Lower lobe of right lung (tissue), 2 donors: ENCODE data around the gene KMT5B. TPM values are rescaled to one million over a fixed set of nuclear protein-coding genes. Genes with fewer than 3 reads are reported as not detected.

Experiments
- ATAC-seq, 2 donors: fragments of 200-7000 bp; cut with Tn5 transposase; one replicate each; pipeline ENCODE4 v1.9.1; 2020 to 2022; ENCODE audit warnings: mild to moderate bottlenecking in 2 of 2, moderate library complexity in 2 of 2
- DNase-seq: peaks from one replicate; pipeline ENCODE4 v3.0.0-alpha.2; 2020
- H3K27ac ChIP-seq: fragments of 200-600 bp; one replicate; pipeline ENCODE4 v1.8.0; 2022
- H3K27me3 ChIP-seq: fragments of 200-600 bp; one replicate; pipeline ENCODE4 v1.8.0; 2022; ENCODE audit warnings: low read depth
- H3K36me3 ChIP-seq: fragments of 200-600 bp; one replicate; pipeline ENCODE4 v1.8.0; 2022; ENCODE audit warnings: mild to moderate bottlenecking
- H3K4me1 ChIP-seq: fragments of 200-600 bp; one replicate; pipeline ENCODE4 v1.8.0; 2022
- H3K4me3 ChIP-seq: fragments of 200-600 bp; one replicate; pipeline ENCODE4 v1.8.0; 2022; ENCODE audit warnings: mild to moderate bottlenecking
- H3K9me3 ChIP-seq: fragments of 200-600 bp; one replicate; pipeline ENCODE4 v1.8.0; 2022
- CTCF ChIP-seq: fragments of 200-600 bp; IDR thresholded peaks from one replicate; pipeline ENCODE4 v1.8.0; 2022; ENCODE audit warnings: antibody characterized with exemption, mild to moderate bottlenecking
- intact Hi-C: fragments of 100-400 bp; cut with DNase I; formaldehyde crosslinking; loops from one replicate; pipeline ENCODE4 v1.11.0; 2022
- total RNA-seq: library from RNA; stranded (reverse); fragmentation: NEBNext Ultra II Directional; extraction: Animal tissue kit (Norgen Biotek cat#: 25700); gene quantifications from one replicate; pipeline ENCODE4 v1.2.1, GENCODE V29; 2021
- donor health status: DM: no; HTN: yes; CAD: no; lungs with severe emphysema.

Gene KMT5B
- total RNA-seq, 1 donor from 2014 or later: 48.6 TPM

GRCh38 chr11:68212421-68213134, 518 bp downstream of the KMT5B start:
- Histone ChIP-seq H3K36me3 (no peaks in the 10 kb centered on the region), H3K27ac (peak overlapping the region; percentile 99), H3K9me3 (no peaks in the 10 kb centered on the region), H3K4me3 (peak overlapping the region; percentile 83), H3K27me3 (no peaks in the 10 kb centered on the region), H3K4me1 (peaks cover 51% of the 10 kb centered on the region)
- ATAC-seq (peak; percentile 76 to 80), DNase-seq (peak; percentile 81)
- TF ChIP-seq CTCF: no peak
- intact Hi-C loops: no loop called here

- TF ChIP-seq CTCF: no peak
- H3K27me3 ChIP-seq: no peaks in the 10 kb centered on the region
- ATAC-seq (peak in 1 of 2 donors; percentile 25), DNase-seq (no peak)
- H3K27ac ChIP-seq: peak overlapping the region; percentile 99
- peaks cover 59% of the 10 kb centered on the region for H3K4me1 ChIP-seq
- H3K36me3 ChIP-seq: no peaks in the 10 kb centered on the region
- intact Hi-C loops: no loop called here
- H3K9me3 ChIP-seq: no peaks in the 10 kb centered on the region
- peak overlapping the region; percentile 83 for H3K4me3 ChIP-seq
Measured at GRCh38 chr11:68211546-68211945, 1.6 kb downstream of the KMT5B start.

- peak; percentile 79 for TF ChIP-seq CTCF
- H3K4me1 ChIP-seq: peaks cover 82% of the 10 kb centered on the region
Measured at GRCh38 chr11:68206211-68206610, 6.9 kb downstream of the KMT5B start.

GRCh38 chr11:68204402-68204801, 8.7 kb downstream of the KMT5B start:
- intact Hi-C loops: no loop called here
- DNase-seq (no peak), ATAC-seq (no peak)
- Histone ChIP-seq H3K4me3 (no peak overlapping the region), H3K27ac (no peak overlapping the region), H3K27me3 (no peaks in the 10 kb centered on the region), H3K9me3 (no peaks in the 10 kb centered on the region), H3K36me3 (no peaks in the 10 kb centered on the region), H3K4me1 (peaks cover 83% of the 10 kb centered on the region)
- no peak for TF ChIP-seq CTCF

More at GRCh38 chr11:68206211-68206610, 6.9 kb downstream of the KMT5B start:
- intact Hi-C loops: no loop called here
- ATAC-seq (peak; percentile 65), DNase-seq (no peak)
- no peaks in the 10 kb centered on the region for H3K36me3 ChIP-seq
- H3K27me3 ChIP-seq: no peaks in the 10 kb centered on the region
- H3K4me3 ChIP-seq: no peak overlapping the region
- H3K27ac ChIP-seq: no peak overlapping the region
- H3K9me3 ChIP-seq: no peaks in the 10 kb centered on the region

- ATAC-seq (no peak), DNase-seq (no peak)
- H3K27me3 ChIP-seq: no peaks in the 10 kb centered on the region
- H3K4me1 ChIP-seq: peaks cover 72% of the 10 kb centered on the region
- H3K4me3 ChIP-seq: no peak overlapping the region
- no peaks in the 10 kb centered on the region for H3K9me3 ChIP-seq
- H3K36me3 ChIP-seq: no peaks in the 10 kb centered on the region
- H3K27ac ChIP-seq: no peak overlapping the region
- intact Hi-C loops: no loop called here
- no peak for TF ChIP-seq CTCF
Measured at GRCh38 chr11:68202165-68202564, 10.9 kb downstream of the KMT5B start.
